Keratinocyte (primary cell): Measurements from ENCODE around the gene C2CD5. TPM values are rescaled to one million over a fixed set of nuclear protein-coding genes. Genes with fewer than 3 reads are reported as not detected.
"Not testable (repeated sequence)": the region's sequence is repeated elsewhere in the genome, so short reads cannot be mapped to it uniquely, and the experiment has no call there.

ENCODE experiments used
- DNase-seq: peaks from one replicate; pipeline ENCODE4 v3.0.0-alpha.2; 2011; ENCODE audit warnings: low read depth, missing footprints, low spot score
- FAIRE-seq: peaks from 2 replicates; lab custom pipeline; 2011; peaks lifted over from hg19 to GRCh38; lab: Jason Lieb, UNC
- H2AFZ ChIP-seq: 2 replicates; pipeline ENCODE4 v1.6.0; 2012; ENCODE audit warnings: low read length, control low read depth, inconsistent platforms; ENCODE audit not compliant: control insufficient read depth
- H3K27ac ChIP-seq: 2 replicates; pipeline ENCODE4 v1.5.1; 2011; ENCODE audit warnings: low read length; ENCODE audit not compliant: control insufficient read depth, insufficient read depth
- H3K27me3 ChIP-seq: 3 replicates; pipeline ENCODE4 v1.6.0; 2011; ENCODE audit warnings: low read length; ENCODE audit not compliant: control insufficient read depth, insufficient read depth; ENCODE audit errors: extremely low read depth
- H3K36me3 ChIP-seq, 2 experiments: 2 replicates in 1 of 2; 3 replicates in 1 of 2; pipeline ENCODE4 v1.5.1; 2011; ENCODE audit warnings: low read length in 2 of 2, mild to moderate bottlenecking in 1 of 2; ENCODE audit not compliant: control insufficient read depth in 2 of 2, insufficient read depth in 2 of 2; ENCODE audit errors: extremely low read depth in 1 of 2
- H3K4me1 ChIP-seq: 3 replicates; pipeline ENCODE4 v1.5.1; 2011; ENCODE audit warnings: low read length; ENCODE audit not compliant: control insufficient read depth, insufficient read depth; ENCODE audit errors: extremely low read depth
- H3K4me2 ChIP-seq: 3 replicates; pipeline ENCODE4 v1.6.0; 2011; ENCODE audit warnings: low read depth, low read length; ENCODE audit not compliant: control insufficient read depth, insufficient read depth; ENCODE audit errors: extremely low read depth
- H3K4me3 ChIP-seq, 3 experiments: fragments of 200-600 bp in 1 of 3; sonication (generic) in 1 of 3; 2 replicates in 2 of 3; 3 replicates in 1 of 3; pipeline ENCODE4 v1.5.1; 2011 to 2016; ENCODE audit warnings: low read length in 3 of 3, mild to moderate bottlenecking in 3 of 3, control low read depth in 2 of 3, inconsistent platforms in 1 of 3, low read depth in 1 of 3, mixed read lengths in 1 of 3, mixed run types in 1 of 3, moderate library complexity in 1 of 3; ENCODE audit not compliant: control insufficient read depth in 2 of 3, insufficient read depth in 2 of 3; ENCODE audit errors: extremely low read depth in 1 of 3
- H3K79me2 ChIP-seq: 2 replicates; pipeline ENCODE4 v1.6.0; 2012; ENCODE audit warnings: low read length; ENCODE audit not compliant: control insufficient read depth, insufficient read depth
- H3K9ac ChIP-seq: 3 replicates; pipeline ENCODE4 v1.6.0; 2011; ENCODE audit warnings: low read length; ENCODE audit not compliant: control insufficient read depth, insufficient read depth; ENCODE audit errors: extremely low read depth
- H3K9me1 ChIP-seq: 3 replicates; pipeline ENCODE4 v1.6.0; 2011; ENCODE audit warnings: low read length; ENCODE audit not compliant: control insufficient read depth, insufficient read depth; ENCODE audit errors: extremely low read depth
- H3K9me3 ChIP-seq: 2 replicates; pipeline ENCODE4 v1.5.1; 2012; ENCODE audit warnings: low read depth, low read length; ENCODE audit not compliant: control insufficient read depth
- H4K20me1 ChIP-seq: 3 replicates; pipeline ENCODE4 v1.6.0; 2011; ENCODE audit warnings: low read length; ENCODE audit not compliant: control insufficient read depth, insufficient read depth; ENCODE audit errors: extremely low read depth
- EZH2 ChIP-seq: IDR thresholded peaks from one replicate; pipeline ENCODE4 v1.6.1; 2012; ENCODE audit warnings: inconsistent platforms, mild to moderate bottlenecking, low read length, moderate library complexity
- dilution Hi-C: fragments of 300-500 bp; cut with MboI; formaldehyde crosslinking; loops from one replicate; pipeline ENCODE4 v1.7.0; 2020; ENCODE audit warnings: low sequenced_read_pairs; ENCODE audit not compliant: extremely low pct_ligation_motif_present
- polyA plus RNA-seq, 5 experiments: library from polyadenylated mRNA; depleted of rRNA in 3 of 5; stranded (reverse) in 3 of 5; stranded (forward) in 1 of 5; unstranded in 1 of 5; fragments of >200 nt; gene quantifications; 1 replicate in 1 of 5; 2 replicates in 3 of 5; 3 replicates in 1 of 5; pipeline versions ENCODE4 v1.2.1 to v1.2.3, GENCODE V29; 2011 to 2012; ENCODE audit warnings: missing spikeins in 2 of 5, low read depth in 1 of 5, low replicate concordance in 1 of 5
- TF ChIP-seq, protein P1 (sequence below), 3 experiments: IDR thresholded peaks in 1 of 3; conservative IDR thresholded peaks in 1 of 3; optimal IDR thresholded peaks in 1 of 3; 2 replicates in 2 of 3; 3 replicates in 1 of 3; pipeline versions ENCODE3 to v1.5.1; 2011; ENCODE audit warnings: low read length in 3 of 3, mild to moderate bottlenecking in 3 of 3, moderate library complexity in 2 of 3, control low read depth in 1 of 3, inconsistent platforms in 1 of 3; ENCODE audit not compliant: insufficient read depth in 2 of 3; ENCODE audit errors: extremely low read depth in 1 of 3

Gene C2CD5
- polyA plus RNA-seq, 1 donor (not counting 4 experiments of a cell fraction or from before 2014, with no cell fraction given), result 17.7 TPM

DNA sequence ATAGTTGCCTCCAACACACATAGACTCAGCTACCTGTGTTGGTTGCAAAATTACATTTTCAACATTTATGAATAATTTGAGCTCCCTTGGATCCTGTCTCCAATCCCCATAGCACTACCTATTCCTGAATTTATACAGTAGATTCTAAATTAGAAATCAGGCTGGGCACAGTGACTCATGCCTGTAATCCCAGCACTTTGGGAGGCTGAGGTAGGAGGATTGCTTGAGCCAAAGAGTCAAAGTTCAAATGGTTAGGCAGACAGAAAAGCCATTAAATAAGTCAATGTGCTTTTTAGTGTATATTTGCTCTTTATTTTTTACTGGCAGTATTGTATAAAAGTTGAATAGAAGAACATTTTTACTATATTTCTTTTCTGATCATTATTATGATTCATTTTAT is 24.9 kb upstream of the C2CD5 start:
- dilution Hi-C loops, result no loop called here
- DNase-seq, result no peak
- Histone ChIP-seq H2AFZ (no peak overlapping the region), H3K4me2 (no peak overlapping the region), H3K79me2 (no peaks in the 10 kb centered on the region), H3K36me3 (no peaks in the 10 kb centered on the region), H3K9ac (no peak overlapping the region), H3K9me1 (no peaks in the 10 kb centered on the region), H3K27me3 (no peaks in the 10 kb centered on the region), H3K4me3 (no peak overlapping the region), H3K4me1 (no peaks in the 10 kb centered on the region), H3K9me3 (no peaks in the 10 kb centered on the region), H4K20me1 (no peaks in the 10 kb centered on the region), H3K27ac (no peak overlapping the region)
- TF ChIP-seq, protein P1, sequence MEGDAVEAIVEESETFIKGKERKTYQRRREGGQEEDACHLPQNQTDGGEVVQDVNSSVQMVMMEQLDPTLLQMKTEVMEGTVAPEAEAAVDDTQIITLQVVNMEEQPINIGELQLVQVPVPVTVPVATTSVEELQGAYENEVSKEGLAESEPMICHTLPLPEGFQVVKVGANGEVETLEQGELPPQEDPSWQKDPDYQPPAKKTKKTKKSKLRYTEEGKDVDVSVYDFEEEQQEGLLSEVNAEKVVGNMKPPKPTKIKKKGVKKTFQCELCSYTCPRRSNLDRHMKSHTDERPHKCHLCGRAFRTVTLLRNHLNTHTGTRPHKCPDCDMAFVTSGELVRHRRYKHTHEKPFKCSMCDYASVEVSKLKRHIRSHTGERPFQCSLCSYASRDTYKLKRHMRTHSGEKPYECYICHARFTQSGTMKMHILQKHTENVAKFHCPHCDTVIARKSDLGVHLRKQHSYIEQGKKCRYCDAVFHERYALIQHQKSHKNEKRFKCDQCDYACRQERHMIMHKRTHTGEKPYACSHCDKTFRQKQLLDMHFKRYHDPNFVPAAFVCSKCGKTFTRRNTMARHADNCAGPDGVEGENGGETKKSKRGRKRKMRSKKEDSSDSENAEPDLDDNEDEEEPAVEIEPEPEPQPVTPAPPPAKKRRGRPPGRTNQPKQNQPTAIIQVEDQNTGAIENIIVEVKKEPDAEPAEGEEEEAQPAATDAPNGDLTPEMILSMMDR (optimal IDR thresholded peaks at IDR 0.05 in 1 of 3, IDR thresholded peaks at IDR 0.05 in 1 of 3, conservative IDR thresholded peaks at IDR 0.05 in 1 of 3; ENCODE audit: extremely low read depth in 1 of 3, insufficient read depth in 2 of 3, low read length in 3 of 3), result no peak
- TF ChIP-seq EZH2, result no peak
- FAIRE-seq, result no peak

DNA sequence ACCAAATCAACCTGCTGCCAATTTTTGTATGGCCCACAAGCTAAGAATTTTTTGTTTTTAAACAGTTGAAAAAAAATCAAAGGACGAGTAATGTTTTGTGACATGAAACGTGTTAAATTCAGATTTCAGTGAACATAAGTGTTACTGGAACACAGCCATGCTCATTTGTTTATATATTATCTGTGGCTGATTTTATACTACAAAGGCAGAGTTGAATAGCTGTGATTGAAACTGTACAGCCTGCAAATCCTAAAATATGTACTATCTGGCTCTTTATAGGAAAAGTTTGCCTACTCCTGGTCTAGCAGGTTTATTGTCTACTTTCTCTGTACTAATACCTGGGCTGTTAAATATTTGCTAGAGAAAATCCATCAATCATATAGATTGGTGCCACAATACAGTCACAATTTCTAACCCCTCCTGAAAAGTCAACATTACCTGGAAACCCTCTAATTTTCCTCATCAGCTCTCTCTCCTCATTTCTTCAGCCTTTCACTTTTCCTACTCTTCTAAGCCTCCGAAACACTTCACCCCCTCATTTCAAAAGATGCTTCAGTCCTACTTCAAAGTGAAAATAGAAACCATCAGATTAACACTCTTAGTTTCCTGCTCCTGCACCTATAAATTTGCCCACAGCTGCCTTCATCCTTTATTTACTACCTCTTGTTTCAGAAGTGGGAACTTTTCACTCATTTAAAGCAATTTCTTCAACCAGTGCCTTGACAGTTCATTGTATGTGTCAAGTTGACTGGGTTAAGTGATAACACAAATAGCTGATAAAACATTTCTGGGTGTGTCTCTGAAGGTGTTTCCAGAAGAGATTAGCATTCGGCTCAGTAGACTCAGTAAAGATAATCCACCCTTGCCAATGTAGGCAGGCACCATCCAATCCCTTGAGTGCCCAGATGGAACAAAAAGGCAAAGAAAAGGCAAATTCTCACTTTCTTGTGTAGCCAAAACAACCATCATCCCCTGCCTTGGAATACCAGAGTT is 18.0 kb upstream of the C2CD5 start:
- no peak overlapping the region for H3K27ac ChIP-seq
- no peaks in the 10 kb centered on the region for H3K79me2 ChIP-seq
- no peaks in the 10 kb centered on the region for H3K9me3 ChIP-seq
- no peaks in the 10 kb centered on the region for H3K9me1 ChIP-seq
- H3K4me2 ChIP-seq, result no peak overlapping the region
- no peak overlapping the region for H3K9ac ChIP-seq
- dilution Hi-C loops, result no loop called here
- H4K20me1 ChIP-seq, result no peaks in the 10 kb centered on the region
- H3K36me3 ChIP-seq, result no peaks in the 10 kb centered on the region
- FAIRE-seq (no peak), DNase-seq (no peak)
- no peak overlapping the region for H2AFZ ChIP-seq
- no peaks in the 10 kb centered on the region for H3K4me1 ChIP-seq
- no peaks in the 10 kb centered on the region for H3K27me3 ChIP-seq
- TF ChIP-seq, protein P1 (optimal IDR thresholded peaks at IDR 0.05 in 1 of 3, IDR thresholded peaks at IDR 0.05 in 1 of 3, conservative IDR thresholded peaks at IDR 0.05 in 1 of 3; ENCODE audit: extremely low read depth in 1 of 3, insufficient read depth in 2 of 3, low read length in 3 of 3), result no peak
- no peak for TF ChIP-seq EZH2
- H3K4me3 ChIP-seq, result no peak overlapping the region

DNA sequence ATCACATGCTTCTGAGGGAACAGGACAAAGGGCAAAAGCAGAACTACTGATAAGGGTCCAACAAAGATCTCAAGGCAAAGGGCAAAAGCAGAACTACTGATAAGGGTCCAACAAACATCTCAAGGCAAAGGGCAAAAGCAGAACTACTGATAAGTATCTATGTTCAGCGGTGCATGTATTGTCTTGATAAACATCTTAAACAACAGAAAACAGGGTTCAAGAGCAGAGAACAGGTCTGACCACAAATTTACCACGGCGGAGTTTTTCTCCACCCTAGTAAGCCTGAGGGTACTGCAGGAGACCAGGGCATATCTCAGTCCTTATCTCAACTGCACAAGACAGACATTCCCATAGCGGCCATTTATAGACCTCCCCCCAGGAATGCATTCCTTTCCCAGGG is 10.4 kb upstream of the C2CD5 start:
- DNase-seq, dilution Hi-C loops, H2AFZ ChIP-seq, H3K9ac ChIP-seq, H3K36me3 ChIP-seq, H3K79me2 ChIP-seq, H3K27ac ChIP-seq, H3K4me2 ChIP-seq, H3K27me3 ChIP-seq, H3K9me3 ChIP-seq, FAIRE-seq, H3K9me1 ChIP-seq, H3K4me3 ChIP-seq, H3K4me1 ChIP-seq, H4K20me1 ChIP-seq: not testable (repeated sequence)
